Amniotic stem cell (primary cell): ENCODE results near the gene PRKD1.
"Not testable (repeated sequence)": the region's sequence is repeated elsewhere in the genome, so short reads cannot be mapped to it uniquely, and the experiment has no call there.

Experiments used
- DNase-seq: peaks from one replicate; lab custom pipeline; 2025; lab: John Stamatoyannopoulos, UW

The PRKD1 gene

DNA sequence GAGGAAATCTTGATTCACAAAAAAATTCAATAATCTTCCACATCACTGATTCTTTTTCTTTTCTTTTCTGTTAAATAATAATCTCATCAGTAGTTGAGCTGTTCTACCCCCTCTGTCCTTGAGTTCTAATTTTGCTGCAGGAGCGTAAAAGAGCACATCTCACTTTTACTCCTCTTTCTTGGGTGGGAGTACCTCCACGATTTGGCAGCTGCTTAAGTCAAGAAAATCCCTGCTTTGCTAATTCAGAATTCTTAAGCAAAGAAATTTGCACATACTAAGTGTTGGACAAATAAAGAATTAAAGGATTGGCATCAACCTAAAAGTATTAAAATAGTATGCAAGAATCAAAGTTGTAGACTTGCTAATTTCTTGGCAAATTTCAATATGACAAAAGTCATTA is 128.8 kb downstream of the PRKD1 start:
- no peak for DNase-seq

DNA sequence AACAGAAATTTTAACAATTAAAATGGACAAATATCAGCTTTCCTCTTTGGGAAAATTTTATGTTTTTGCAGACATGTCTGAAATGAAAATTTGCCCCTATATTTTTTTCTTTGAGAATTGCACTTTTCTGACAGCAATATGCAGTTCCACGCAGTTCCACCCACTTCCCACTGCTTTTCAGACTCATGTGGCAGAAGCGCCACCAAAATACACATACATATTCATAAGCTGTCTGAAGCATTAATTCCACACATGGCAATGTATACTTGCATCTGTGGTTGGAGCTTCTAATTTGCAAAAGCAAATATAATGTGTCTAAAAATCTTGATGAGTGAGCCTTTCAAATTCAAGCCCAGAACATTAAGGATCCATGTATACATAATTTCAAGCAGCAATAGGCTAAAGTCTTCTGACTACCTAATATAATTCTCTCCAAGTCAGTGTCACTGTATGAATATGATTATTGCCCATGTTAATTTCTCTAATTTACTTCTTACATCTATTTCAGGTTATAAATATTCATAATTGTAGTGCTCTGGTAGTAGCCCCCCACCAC is 129.5 kb downstream of the PRKD1 start:
- DNase-seq: no peak

DNA sequence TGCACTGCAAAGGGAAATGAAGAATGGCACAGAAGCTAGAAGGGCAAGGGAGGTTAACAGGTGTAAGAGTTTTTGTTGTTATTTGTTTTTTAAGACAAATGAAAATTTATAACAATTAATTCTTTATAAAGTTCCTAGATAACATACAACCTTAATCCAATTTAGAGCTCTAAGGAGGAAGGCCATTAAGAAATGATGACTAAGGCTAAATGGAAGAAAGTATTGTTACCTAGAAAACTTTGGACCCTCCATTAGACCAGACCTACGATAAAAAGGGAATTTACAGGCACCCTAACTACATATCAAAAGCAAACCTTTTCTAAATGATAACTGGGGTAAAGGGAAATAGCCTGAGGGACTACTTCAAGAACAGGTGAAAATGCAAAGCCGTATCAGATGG is 130.8 kb downstream of the PRKD1 start:
- no peak for DNase-seq

DNA sequence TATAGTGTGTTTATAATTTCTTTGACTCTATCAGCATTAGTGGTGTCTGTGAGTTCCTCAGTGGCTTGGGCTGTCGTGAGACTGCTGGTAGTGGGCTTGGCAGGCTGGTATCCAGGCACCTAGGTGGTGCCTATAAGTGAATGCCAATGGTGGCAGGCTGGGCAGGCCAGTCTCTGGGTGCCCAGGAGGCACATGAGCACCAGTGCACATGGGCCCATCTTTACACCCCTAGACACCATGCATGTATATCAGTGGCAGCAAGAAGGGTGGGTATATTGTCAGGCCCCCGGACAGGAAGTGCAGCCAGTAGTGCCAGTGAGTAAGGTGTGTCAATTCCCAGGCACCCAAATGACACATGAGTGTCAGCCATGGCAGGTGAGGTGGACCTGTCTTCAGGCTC is 138.2 kb downstream of the PRKD1 start:
- no peak for DNase-seq

DNA sequence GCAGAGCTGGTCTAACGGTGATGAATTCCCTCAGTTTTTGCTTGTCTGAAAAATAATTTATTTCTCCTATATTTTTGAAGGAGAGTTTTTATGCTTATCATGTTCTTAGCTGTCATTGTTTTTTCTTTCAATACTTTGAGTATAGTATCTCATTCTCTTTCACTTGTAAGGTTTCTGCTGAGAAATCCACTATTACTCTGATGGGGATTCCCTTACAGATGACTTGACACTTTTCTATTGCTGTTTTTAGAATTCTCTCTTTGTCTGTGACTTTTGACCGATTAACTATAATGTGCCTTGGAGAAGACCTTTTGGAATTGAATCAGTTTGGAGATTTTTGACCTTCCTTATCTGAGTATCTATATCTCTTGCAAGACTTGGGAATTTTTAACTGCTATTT is 139.6 kb downstream of the PRKD1 start:
- no peak for DNase-seq

DNA sequence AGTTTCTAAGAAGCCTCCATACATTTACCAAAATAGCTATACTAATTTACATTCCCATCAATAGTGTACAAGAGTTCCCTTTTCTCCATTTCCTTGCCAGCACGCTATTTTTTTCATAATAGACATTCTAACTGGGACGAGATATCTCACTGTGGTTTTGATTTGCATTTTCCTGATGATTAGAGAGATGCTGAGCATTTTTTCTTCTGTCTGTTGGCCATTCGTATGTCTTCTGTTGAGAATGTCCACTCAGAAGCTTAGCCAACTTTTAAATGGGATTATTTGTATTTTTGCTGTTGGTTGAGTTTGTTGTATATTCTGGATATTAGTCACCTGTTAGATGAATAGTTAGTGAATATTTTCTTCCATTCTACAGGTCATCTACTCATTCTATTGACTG is 144.1 kb downstream of the PRKD1 start:
- DNase-seq: no peak

DNA sequence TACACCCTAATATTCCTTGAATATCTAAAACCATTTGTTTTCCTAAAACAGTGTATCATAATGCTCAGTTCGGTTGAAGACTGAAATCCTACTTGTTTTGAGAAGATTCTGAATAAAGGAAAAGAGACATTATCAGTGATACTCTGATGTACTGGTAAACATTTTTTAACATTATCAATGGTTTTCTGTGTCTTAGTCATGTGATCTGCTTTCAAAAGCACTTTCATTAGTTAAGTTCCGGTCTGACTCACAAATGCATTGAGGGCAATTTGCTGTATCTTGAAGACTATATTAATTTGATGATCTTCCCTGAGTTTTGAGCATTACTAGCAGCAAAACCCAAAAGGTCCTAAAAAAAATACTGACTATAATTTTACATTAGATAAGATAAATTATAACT is 145.6 kb downstream of the PRKD1 start:
- no peak for DNase-seq

DNA sequence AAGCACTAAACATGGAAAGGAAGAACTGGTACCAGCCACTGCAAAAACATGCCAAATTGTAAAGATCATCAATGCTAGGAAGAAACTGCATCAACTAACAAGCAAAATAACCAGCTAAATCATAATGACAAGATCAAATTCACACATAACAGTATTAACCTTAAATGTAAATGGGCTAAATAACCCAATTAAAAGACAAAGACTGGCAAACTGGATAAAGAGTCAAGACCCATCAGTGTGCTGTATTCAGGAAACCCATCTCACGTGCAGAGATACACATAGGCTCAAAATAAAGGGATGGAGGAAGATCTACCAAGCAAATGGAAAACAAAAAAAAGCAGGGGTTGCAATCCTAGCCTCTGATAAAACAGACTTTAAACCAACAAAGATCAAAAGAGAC is 150.5 kb downstream of the PRKD1 start:
- not testable (repeated sequence) for DNase-seq

DNA sequence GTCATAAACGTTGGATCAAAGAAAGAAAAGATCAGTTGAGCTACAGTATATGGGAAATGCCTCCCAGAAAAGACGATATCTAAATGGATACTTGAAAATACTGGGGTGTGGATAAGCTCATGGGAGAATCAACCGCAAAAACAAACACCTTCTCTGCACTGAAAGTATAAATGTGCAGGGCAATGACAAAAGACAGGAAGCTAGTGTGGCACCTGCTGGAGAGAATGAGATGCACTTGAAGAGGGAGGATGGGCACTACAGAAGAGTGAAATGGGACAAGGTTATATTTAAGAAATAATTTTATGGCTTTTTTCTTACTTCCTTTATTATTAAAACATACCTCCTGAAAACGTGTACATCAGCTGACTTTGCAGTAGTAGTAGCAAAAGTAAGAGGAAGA is 153.7 kb downstream of the PRKD1 start:
- no peak for DNase-seq

DNA sequence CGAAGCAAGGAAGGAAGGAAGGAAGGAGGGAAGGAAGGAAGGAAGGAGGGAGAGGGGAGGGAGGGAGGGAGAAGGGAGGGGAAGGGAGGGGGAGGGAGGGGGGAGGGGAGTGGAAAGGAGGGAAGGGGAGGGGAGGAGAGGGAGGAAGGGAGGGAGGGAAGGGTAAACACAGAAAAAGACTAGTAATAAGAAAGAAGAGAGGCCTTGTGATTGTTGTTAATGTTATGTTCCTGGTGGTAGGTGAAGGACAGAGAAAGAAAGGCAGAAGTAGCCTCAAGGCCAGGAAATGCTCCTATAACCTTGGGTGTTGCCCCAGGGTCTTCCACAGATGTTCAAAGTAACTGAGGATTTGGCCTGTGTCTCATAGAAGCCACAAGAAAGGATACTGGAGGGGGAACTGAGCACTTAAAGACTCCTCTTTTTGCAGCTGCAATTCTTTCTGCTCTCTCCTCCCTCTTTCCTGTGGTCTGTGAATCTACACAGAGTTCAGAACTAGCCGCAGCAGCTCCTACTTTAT is 164.2 kb downstream of the PRKD1 start:
- DNase-seq: no peak

DNA sequence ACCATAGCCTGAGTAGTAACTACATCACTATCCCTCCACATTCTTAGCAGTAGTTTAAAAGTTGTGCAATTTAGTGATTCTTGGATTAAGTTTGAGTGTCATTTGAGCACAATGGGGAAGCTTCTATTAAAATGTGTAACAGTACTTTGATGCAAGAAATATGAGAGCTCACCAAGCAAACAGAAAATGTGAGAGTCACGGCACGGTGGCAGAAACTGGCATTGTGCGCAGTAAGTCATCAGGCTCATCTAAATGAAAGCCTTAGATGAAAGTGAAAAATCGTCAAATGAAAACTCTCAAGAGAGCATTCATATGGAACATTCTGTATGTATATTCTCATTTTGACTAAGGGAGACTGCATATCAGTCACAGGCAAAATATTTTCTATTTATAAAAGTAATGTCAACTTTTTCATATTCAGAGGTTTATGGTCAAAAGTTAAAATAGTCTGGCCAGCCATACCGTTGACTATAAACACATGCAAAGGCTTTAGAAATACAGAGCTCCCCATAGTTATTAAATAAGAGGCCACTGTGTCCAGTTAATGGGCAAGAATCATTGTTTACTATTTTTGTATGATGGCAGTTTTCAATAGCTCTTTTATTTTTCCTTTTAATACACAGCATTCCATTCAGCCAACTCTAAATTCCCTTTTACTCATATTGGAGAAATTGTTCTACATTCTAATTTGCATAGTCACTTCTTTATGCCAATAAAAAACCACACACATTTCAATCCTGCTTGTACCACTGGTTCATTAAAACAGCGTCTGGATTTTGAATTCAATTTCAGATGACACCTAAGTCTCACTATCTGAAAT is 167.9 kb downstream of the PRKD1 start:
- no peak for DNase-seq

DNA sequence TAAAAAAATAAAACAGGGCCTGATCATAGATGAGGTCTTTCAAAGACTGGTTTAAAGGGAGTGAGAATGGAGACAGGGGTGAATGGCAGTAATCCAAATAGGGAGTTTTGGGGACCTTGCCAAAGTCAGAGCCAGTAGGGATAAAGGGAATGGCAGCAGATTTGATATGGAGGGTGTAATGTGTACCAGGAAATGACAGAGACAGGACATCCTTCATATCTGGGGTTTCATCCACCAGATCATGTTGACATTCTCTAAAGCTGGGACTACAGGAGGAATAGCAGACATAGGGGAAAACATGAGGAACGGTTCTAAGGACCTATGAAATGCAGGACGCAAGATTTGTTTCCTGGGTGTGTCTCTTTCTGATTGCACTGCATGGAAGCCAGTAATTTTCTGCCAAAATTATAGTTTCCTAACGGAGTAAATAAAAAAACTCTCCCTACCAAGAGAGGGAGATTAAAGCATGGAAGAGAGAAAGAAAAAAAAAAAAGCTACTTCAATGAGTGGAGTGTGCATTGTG is 169.9 kb downstream of the PRKD1 start:
- DNase-seq: no peak

DNA sequence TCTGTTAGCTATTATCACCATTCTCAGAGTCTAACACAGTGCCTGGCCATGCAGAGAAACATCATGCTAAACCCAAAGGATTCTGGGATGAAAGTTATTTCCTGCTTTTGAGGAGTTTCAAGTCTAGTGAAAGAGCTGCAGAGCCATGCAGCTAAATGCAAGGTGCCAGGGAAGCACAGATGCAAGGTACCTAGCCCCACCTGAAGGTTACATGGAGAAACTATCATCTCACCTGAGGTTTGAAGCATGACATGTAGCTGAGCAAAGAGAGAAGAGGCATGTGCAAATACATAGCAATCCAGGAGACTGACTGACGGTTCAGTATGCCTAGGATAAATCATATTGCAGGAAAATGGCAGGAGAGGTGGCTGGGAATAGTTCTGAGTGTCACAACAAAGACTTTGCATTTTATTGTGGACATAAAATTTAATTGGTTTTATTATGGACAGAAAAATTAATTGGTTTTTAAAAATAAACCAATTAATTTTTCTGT is 170.4 kb downstream of the PRKD1 start:
- DNase-seq: no peak

DNA sequence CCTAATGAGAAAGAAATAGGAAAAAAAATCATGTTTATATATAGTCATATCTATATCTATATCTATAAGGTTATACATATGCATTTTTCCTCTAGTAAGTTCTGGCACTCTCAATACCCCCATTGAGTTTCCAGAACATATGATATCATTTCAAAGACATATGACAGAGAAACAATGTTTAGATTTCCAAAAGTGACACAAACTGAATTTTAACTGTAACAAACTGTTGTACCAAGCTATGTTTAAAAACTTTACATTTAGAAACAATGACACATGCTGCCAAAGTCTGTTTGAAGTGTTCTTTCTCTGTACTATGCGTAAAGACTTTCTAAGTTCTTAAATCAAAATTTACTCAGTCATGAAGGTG is 171.6 kb downstream of the PRKD1 start:
- DNase-seq: no peak

DNA sequence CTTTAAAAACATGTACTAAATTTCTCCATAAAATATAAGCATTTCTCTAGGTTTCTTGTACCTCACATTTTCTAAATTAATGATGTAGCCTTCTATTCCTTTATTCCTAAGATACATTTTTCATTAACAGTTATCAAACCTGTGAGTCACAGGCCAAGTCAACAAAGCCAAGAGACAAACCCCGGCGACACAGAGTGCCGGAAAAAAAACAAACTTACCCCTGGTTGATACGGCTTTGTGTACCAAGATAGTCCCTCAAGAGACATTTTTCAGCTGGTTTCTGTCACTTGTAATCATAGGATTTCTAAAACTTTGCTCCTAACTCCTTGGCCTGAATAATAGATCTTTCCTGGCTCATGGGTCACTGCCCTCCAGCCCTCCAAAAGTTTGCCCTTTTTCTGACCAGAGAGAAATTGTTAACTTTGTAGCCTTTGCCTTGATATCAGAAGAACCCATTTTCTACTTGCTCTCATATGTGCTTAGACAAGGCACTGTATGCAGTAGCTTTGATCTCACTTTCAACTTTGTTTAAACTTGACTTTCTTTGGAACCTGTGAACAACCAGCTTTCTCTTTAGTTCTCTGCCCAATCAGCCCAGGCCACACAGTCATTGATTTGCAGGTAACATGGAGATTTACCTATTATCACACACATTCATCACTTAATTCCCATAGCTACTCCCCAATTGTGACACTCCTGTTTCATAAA is 172.2 kb downstream of the PRKD1 start:
- DNase-seq: no peak

DNA sequence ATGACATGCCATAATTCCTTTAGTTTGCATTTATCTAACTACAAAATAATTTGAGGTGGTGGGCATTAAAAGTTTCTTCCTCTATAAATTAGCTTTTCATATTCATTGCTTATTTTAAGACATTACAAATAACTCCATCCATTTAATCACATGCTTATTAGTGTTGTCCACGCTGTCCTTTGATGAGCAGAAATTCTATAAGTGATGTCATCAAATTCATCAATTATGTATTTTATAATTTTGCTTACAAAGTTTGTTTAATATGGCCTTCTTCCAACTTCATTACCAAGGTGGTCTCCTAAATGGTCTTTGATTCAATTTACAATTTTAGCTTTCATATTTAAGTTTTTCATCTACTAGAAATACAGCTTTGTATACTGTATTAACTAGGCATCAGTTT is 173.5 kb downstream of the PRKD1 start:
- DNase-seq: no peak

DNA sequence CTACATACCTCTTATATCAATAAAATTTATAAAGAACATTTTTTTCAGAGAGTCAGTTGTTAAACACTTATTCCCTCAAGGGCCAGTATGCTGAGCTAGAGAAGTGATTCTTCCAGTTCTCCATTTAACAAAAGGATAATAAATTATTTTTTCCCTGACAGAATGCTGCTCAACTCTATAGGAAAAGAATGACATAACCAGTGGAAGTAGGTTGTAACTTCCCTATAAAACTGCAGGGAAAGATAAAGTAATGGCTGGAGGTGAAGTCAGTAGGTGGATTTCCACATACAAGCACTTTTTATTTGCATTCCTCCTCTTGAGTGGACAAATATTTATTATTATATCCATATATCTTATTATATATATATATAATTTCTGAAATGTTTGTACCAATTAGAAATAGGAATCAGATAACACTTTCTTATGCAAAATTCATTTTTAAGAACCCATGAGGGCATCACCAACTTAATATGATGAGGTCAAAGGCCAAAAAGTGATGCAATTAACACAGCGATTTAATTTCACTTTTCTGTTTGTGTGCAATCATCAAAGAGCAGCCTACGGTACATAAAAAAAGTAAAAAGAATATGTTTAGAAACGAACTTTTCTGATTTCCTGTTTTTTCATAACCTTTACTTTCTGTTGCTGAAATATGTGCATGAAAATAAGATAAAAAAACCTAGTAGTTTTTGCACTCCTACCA is 175.3 kb downstream of the PRKD1 start:
- no peak for DNase-seq

DNA sequence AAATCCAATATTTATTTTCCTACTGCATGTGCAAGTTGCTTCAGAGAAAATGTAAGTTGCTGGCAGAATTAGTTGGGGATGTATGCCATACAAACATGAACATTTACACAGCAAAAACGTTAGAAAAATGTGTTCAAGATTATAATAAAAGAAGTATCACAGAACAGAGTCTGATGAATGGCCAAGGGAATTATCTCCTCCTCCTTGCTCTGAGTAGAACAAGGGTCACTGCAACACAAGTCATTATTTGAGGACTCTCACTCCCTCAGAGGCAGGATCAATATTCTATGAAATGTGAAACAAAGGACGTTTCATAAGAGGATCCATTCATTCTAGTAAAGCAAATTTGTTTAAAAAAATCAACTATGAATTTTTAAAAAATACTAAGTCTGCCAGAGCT is 177.8 kb downstream of the PRKD1 start:
- no peak for DNase-seq

DNA sequence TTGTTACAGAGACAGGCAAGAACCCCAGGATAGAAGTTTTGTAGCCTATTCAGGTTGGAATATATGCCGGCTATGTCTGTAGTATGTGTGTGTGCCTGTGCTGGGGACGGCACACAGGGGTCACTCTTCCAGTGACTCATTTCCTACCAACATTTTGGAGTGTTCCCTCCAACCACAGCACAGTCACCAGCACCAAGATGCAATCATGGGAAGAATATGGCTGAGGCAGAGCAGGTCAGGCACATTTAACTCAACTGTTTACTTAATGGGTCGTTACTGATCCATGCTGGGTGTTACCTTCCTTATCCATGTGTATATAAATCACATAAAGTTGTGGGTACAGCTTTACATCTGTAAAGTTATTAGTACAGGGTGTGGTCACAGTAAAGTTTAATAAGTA is 178.3 kb downstream of the PRKD1 start:
- no peak for DNase-seq

DNA sequence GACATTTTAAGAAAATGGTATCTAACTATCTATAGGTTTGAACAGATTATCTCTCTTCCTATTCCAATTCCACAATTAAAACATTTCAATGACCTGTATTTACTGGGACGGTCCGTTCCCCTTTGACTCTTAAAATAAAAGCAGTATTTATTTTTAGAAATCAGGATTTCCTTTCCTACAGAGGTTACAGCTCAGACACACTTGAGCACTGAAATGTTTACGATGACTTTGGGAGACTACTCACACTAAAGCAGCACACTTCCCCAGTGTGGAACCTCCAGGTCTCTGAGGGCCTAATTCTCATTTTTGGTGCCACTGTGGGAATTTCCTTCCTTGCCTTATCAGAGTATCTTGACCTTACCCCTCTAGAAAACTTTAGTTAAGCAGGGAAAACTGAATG is 181.8 kb downstream of the PRKD1 start:
- no peak for DNase-seq

DNA sequence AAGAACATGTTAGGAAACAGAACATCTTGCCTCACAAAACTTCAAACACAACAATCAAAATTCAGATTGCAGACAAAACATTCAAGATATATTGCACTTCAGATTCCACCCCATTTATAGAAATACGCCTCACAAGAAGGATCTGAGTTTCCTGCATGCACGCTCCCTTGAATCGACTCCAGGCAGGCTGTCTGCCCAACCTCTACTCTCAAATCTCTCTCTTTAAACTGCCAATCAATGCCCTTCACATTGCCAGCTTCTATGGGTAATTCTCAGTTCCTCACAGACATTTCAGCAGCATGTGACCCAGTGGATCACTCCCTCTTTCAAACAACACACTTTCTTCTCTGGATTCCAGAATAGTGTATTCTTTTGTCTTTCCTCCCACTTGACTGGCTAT is 184.1 kb downstream of the PRKD1 start:
- DNase-seq: no peak

DNA sequence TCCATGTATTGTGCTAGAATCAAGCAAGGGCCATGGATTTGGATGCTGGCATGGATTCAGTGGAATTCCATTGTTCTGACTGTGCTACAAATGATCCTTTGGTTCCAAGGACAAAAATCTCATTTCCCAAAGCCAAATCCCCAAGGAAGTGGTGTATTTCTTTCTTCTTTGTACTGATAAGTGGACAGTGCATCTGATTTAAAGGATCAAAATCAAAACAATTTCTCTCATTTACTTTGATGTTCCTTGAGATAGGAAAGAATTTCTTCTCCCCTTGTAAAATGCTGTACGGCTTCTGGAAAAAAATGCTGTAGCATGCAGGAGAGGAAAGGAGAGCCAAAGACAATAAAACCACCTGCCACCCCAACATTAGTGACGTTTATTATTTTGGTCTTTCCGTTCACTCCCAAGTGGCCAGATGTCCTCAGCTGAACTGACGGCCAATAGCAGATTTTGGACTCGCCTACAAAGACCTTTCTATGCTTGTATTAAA is 185.7 kb downstream of the PRKD1 start:
- DNase-seq: no peak
